Endodermal cell (in vitro differentiated cells): Measurements from ENCODE around the gene SPOCK1. TPM values are rescaled to one million over a fixed set of nuclear protein-coding genes. Genes with fewer than 3 reads are reported as not detected.

ENCODE experiments used
- DNase-seq: peaks from one replicate; pipeline ENCODE4 v3.0.0-alpha.2; 2017
- H3K27ac ChIP-seq: 2 replicates; pipeline ENCODE4 v1.5.1; 2013; ENCODE audit warnings: mild to moderate bottlenecking, low read depth, low read length, moderate library complexity
- H3K27me3 ChIP-seq: 2 replicates; pipeline ENCODE4 v1.6.1; 2013; ENCODE audit warnings: mild to moderate bottlenecking, low read length, moderate library complexity; ENCODE audit not compliant: insufficient read depth, control insufficient read depth, poor library complexity, severe bottlenecking
- H3K36me3 ChIP-seq: 2 replicates; pipeline ENCODE4 v1.7.0; 2013; ENCODE audit warnings: mild to moderate bottlenecking, low read length, moderate library complexity; ENCODE audit not compliant: control insufficient read depth, insufficient read depth
- H3K4me1 ChIP-seq: one replicate; pipeline ENCODE4 v1.7.0; 2013; ENCODE audit warnings: low read length; ENCODE audit not compliant: control insufficient read depth, insufficient read depth
- H3K4me3 ChIP-seq: 2 replicates; pipeline ENCODE4 v1.5.1; 2013; ENCODE audit warnings: mild to moderate bottlenecking, low read length, moderate library complexity
- H3K9ac ChIP-seq: 2 replicates; pipeline ENCODE4 v1.6.1; 2013; ENCODE audit warnings: mild to moderate bottlenecking, low read length, moderate library complexity; ENCODE audit not compliant: poor library complexity, severe bottlenecking; ENCODE audit errors: extremely low read depth
- H3K9me3 ChIP-seq: 2 replicates; pipeline ENCODE4 v1.6.1; 2013; ENCODE audit warnings: mild to moderate bottlenecking, low read length, moderate library complexity; ENCODE audit not compliant: control insufficient read depth
- H3K27ac Mint-ChIP-seq: 2 replicates; pipeline ENCODE4 v1.8.0; 2020; ENCODE audit warnings: mixed read lengths
- H3K27me3 Mint-ChIP-seq: 2 replicates; pipeline ENCODE4 v1.8.0; 2021; ENCODE audit warnings: mild to moderate bottlenecking, mixed read lengths; ENCODE audit not compliant: insufficient read depth
- H3K36me3 Mint-ChIP-seq: 2 replicates; pipeline ENCODE4 v1.8.0; 2020; ENCODE audit warnings: low read depth, mixed read lengths
- H3K4me1 Mint-ChIP-seq: 2 replicates; pipeline ENCODE4 v1.8.0; 2020; ENCODE audit warnings: mixed read lengths
- H3K4me3 Mint-ChIP-seq: 2 replicates; pipeline ENCODE4 v1.8.0; 2020; ENCODE audit warnings: mild to moderate bottlenecking, moderate library complexity, mixed read lengths
- H3K9me3 Mint-ChIP-seq: 2 replicates; pipeline ENCODE4 v1.8.0; 2020; ENCODE audit warnings: mild to moderate bottlenecking, mixed read lengths
- CTCF ChIP-seq: fragments of 200-600 bp; sonication (generic); conservative IDR thresholded peaks from 2 replicates; pipeline ENCODE4 v1.5.0; 2021; ENCODE audit warnings: antibody characterized with exemption, mild to moderate bottlenecking
- WGBS, 2 experiments: methylation state at CpG; one replicate each; pipeline versions ENCODE4 v1.1.5 to v1.1.7; 2013; ENCODE audit warnings: missing lambda C conversion rate in 2 of 2, mixed read lengths in 1 of 2; ENCODE audit not compliant: insufficient coverage in 1 of 2, insufficient read length in 1 of 2; 5-methylcytosine and 5-hydroxymethylcytosine counted together
- total RNA-seq, 2 donors: library from RNA; stranded (reverse); fragmentation: NEBNext Ultra II Directional in 1 of 2; extraction: Animal tissue kit (Norgen Biotek cat#: 25700) in 1 of 2; gene quantifications; 2 replicates in 1 of 2; 3 replicates in 1 of 2; pipeline ENCODE4 v1.2.1, GENCODE V29; 2021

Gene SPOCK1
- total RNA-seq, 2 donors from 2014 or later = 25.8 to 39.8 TPM

- Histone ChIP-seq H3K9ac (no peak overlapping the region), H3K4me1 (peaks cover 3% of the 10 kb centered on the region), H3K4me3 (no peak overlapping the region), H3K9me3 (no peaks in the 10 kb centered on the region), H3K27ac (no peak overlapping the region), H3K27me3 (no peaks in the 10 kb centered on the region), H3K36me3 (no peaks in the 10 kb centered on the region)
- WGBS, 2 experiments = 92 to 100% methylated on average over 1 to 2 of the region's 2 CpGs
- Mint-ChIP-seq H3K4me3 (no peak overlapping the region), H3K27ac (no peak overlapping the region), H3K9me3 (no peaks in the 10 kb centered on the region), H3K36me3 (no peaks in the 10 kb centered on the region), H3K27me3 (no peaks in the 10 kb centered on the region), H3K4me1 (peaks cover 29% of the 10 kb centered on the region)
- no peak for DNase-seq
- no peak for TF ChIP-seq CTCF
These were observed 326.9 kb downstream of the SPOCK1 start for GRCh38 chr5:137172258-137172657.

- no peaks in the 10 kb centered on the region for H3K36me3 Mint-ChIP-seq
- DNase-seq = no peak
- H3K4me3 Mint-ChIP-seq = no peak overlapping the region
- TF ChIP-seq CTCF = no peak
- no peak overlapping the region for H3K9ac ChIP-seq
- no peaks in the 10 kb centered on the region for H3K27me3 ChIP-seq
- H3K4me3 ChIP-seq = no peak overlapping the region
- no peaks in the 10 kb centered on the region for H3K9me3 ChIP-seq
- H3K4me1 Mint-ChIP-seq = peaks cover 23% of the 10 kb centered on the region
- no peaks in the 10 kb centered on the region for H3K36me3 ChIP-seq
- H3K27me3 Mint-ChIP-seq = no peaks in the 10 kb centered on the region
- H3K4me1 ChIP-seq = no peaks in the 10 kb centered on the region
- no peak overlapping the region for H3K27ac Mint-ChIP-seq
- H3K9me3 Mint-ChIP-seq = no peaks in the 10 kb centered on the region
- no peak overlapping the region for H3K27ac ChIP-seq
These were observed 331.9 kb downstream of the SPOCK1 start for GRCh38 chr5:137167187-137167586.

GRCh38 chr5:137164961-137165360 lies 334.2 kb downstream of the SPOCK1 start:
- 94% methylated on average over 1 of the region's 1 CpG; no CpG with 5 or more reads in 1 of the 2 experiments for whole genome bisulfite sequencing, 2 experiments
- TF ChIP-seq CTCF = peak; percentile 30
- Mint-ChIP-seq H3K27ac (no peak overlapping the region), H3K27me3 (no peaks in the 10 kb centered on the region), H3K4me1 (peaks cover 12% of the 10 kb centered on the region), H3K9me3 (peaks cover 1% of the 10 kb centered on the region), H3K4me3 (no peak overlapping the region), H3K36me3 (no peaks in the 10 kb centered on the region)
- Histone ChIP-seq H3K27me3 (no peaks in the 10 kb centered on the region), H3K4me1 (no peaks in the 10 kb centered on the region), H3K4me3 (no peak overlapping the region), H3K27ac (no peak overlapping the region), H3K9ac (no peak overlapping the region), H3K36me3 (no peaks in the 10 kb centered on the region), H3K9me3 (no peaks in the 10 kb centered on the region)
- no peak for DNase-seq
